Keratinocyte (primary cell): Measurements from ENCODE around the gene TENM4.

Experiments used
- EZH2 ChIP-seq: IDR thresholded peaks from one replicate; pipeline ENCODE4 v1.6.1; 2012; ENCODE audit warnings: inconsistent platforms, mild to moderate bottlenecking, low read length, moderate library complexity
- TF ChIP-seq, protein P1 (sequence below), 3 experiments: IDR thresholded peaks in 1 of 3; conservative IDR thresholded peaks in 1 of 3; optimal IDR thresholded peaks in 1 of 3; 2 replicates in 2 of 3; 3 replicates in 1 of 3; pipeline versions ENCODE3 to v1.5.1; 2011; ENCODE audit warnings: low read length in 3 of 3, mild to moderate bottlenecking in 3 of 3, moderate library complexity in 2 of 3, control low read depth in 1 of 3, inconsistent platforms in 1 of 3; ENCODE audit not compliant: insufficient read depth in 2 of 3; ENCODE audit errors: extremely low read depth in 1 of 3

DNA sequence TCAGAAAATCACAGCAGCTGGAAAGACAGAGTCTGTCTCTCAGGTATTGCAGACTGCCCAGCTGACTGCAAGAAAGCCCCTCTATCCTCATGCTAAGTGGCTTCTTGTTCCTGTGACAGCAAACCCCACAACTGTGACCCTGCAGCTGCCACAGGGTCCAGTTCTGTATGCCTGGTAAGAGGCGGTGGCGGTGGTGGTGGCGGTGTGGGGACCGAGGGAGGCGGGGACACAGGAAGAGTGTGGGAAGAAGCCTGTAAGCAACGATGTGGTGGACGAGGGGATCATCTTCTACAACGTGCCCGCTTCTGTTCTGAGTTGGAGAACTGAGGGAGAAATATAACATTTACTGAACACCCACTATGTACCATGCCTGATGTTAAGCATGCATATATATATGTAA is 112.4 kb downstream of the TENM4 start:
- TF ChIP-seq, protein P1, sequence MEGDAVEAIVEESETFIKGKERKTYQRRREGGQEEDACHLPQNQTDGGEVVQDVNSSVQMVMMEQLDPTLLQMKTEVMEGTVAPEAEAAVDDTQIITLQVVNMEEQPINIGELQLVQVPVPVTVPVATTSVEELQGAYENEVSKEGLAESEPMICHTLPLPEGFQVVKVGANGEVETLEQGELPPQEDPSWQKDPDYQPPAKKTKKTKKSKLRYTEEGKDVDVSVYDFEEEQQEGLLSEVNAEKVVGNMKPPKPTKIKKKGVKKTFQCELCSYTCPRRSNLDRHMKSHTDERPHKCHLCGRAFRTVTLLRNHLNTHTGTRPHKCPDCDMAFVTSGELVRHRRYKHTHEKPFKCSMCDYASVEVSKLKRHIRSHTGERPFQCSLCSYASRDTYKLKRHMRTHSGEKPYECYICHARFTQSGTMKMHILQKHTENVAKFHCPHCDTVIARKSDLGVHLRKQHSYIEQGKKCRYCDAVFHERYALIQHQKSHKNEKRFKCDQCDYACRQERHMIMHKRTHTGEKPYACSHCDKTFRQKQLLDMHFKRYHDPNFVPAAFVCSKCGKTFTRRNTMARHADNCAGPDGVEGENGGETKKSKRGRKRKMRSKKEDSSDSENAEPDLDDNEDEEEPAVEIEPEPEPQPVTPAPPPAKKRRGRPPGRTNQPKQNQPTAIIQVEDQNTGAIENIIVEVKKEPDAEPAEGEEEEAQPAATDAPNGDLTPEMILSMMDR (optimal IDR thresholded peaks at IDR 0.05 in 1 of 3, IDR thresholded peaks at IDR 0.05 in 1 of 3, conservative IDR thresholded peaks at IDR 0.05 in 1 of 3; ENCODE audit: extremely low read depth in 1 of 3, insufficient read depth in 2 of 3, low read length in 3 of 3) = no peak
- no peak for TF ChIP-seq EZH2
